ENCODE data around the gene GFER. TPM values are rescaled to one million over a fixed set of nuclear protein-coding genes. Genes with fewer than 3 reads are reported as not detected.

GFER gene
- total RNA-seq, 1 donor from 2014 or later, result 32.7 TPM

DNA sequence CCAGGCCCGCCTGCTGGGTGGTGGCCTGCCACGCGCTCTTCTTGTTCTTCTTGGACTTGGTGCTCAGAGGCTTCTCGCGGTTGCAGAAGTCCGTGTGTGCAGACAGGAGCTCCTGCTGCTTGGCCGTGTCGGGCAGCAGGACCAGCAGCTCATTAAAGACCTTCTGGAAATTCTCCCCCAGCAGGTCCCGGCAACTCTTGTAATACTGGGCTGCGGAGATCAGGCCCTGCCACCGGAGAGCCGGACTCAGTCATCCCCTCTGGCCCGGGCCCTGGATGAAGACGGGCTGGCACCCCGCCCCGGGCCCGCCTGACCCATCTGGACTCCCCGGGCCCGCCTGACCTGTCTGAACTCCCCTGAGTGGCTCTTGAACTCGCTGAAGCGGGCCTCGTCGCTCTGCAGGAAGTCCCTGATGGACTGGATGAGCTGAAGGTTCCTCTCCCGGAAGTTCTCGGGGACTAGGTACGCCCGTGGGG, 14.4 kb downstream of the GFER start:
- H3K4me3 ChIP-seq (ENCODE audit: low read depth, low read length), result no peak overlapping the region
- TF ChIP-seq, protein P1, sequence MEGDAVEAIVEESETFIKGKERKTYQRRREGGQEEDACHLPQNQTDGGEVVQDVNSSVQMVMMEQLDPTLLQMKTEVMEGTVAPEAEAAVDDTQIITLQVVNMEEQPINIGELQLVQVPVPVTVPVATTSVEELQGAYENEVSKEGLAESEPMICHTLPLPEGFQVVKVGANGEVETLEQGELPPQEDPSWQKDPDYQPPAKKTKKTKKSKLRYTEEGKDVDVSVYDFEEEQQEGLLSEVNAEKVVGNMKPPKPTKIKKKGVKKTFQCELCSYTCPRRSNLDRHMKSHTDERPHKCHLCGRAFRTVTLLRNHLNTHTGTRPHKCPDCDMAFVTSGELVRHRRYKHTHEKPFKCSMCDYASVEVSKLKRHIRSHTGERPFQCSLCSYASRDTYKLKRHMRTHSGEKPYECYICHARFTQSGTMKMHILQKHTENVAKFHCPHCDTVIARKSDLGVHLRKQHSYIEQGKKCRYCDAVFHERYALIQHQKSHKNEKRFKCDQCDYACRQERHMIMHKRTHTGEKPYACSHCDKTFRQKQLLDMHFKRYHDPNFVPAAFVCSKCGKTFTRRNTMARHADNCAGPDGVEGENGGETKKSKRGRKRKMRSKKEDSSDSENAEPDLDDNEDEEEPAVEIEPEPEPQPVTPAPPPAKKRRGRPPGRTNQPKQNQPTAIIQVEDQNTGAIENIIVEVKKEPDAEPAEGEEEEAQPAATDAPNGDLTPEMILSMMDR (IDR thresholded peaks at IDR 0.05; ENCODE audit: insufficient read depth, low read length, poor library complexity, severe bottlenecking), result no peak
- no peak for DNase-seq (ENCODE audit: low read depth)
- no peaks in the 10 kb centered on the region for H3K27me3 ChIP-seq (ENCODE audit: control insufficient read depth, insufficient read depth, low read length)
- H3K36me3 ChIP-seq (ENCODE audit: control insufficient read depth, insufficient read depth, low read length), result peaks cover 2% of the 10 kb centered on the region

- Histone ChIP-seq H3K4me3 (ENCODE audit: low read depth, low read length) (no peak overlapping the region), H3K36me3 (ENCODE audit: control insufficient read depth, insufficient read depth, low read length) (peaks cover 2% of the 10 kb centered on the region), H3K27me3 (ENCODE audit: control insufficient read depth, insufficient read depth, low read length) (no peaks in the 10 kb centered on the region)
- TF ChIP-seq, protein P1 (IDR thresholded peaks at IDR 0.05; ENCODE audit: insufficient read depth, low read length, poor library complexity, severe bottlenecking), result no peak
- no peak for DNase-seq (ENCODE audit: low read depth)
Observed at GRCh38 chr16:1998852-1999801, 15.1 kb downstream of the GFER start.

- TF ChIP-seq, protein P1 (IDR thresholded peaks at IDR 0.05; ENCODE audit: insufficient read depth, low read length, poor library complexity, severe bottlenecking), result no peak
- no peak overlapping the region for H3K4me3 ChIP-seq (ENCODE audit: low read depth, low read length)
- H3K36me3 ChIP-seq (ENCODE audit: control insufficient read depth, insufficient read depth, low read length), result peaks cover 2% of the 10 kb centered on the region
- no peaks in the 10 kb centered on the region for H3K27me3 ChIP-seq (ENCODE audit: control insufficient read depth, insufficient read depth, low read length)
- no peak for DNase-seq (ENCODE audit: low read depth)
Observed at GRCh38 chr16:1999866-2000514, 16.0 kb downstream of the GFER start.

DNA sequence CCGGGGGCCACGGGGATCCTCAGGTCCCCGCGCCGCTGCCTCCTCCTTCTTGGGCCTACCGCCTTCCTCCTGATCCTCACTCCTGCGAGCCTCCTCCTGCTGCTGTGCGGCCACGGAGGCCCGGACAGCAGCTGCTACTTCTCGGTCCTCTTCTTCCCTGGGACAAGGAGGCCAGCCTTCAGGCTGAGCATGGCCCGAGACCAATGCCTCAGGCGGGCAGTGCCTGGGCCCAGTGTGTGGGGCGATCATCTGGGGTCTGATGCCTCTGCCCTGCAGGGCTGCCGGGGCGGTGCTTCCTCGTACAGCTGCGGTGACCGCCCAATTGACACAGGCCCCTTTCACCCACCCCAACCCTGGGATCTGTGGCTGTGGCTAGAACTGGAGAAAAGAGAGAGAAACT, 17.0 kb downstream of the GFER start:
- TF ChIP-seq, protein P1 (IDR thresholded peaks at IDR 0.05; ENCODE audit: insufficient read depth, low read length, poor library complexity, severe bottlenecking), result no peak
- Histone ChIP-seq H3K4me3 (ENCODE audit: low read depth, low read length) (no peak overlapping the region), H3K27me3 (ENCODE audit: control insufficient read depth, insufficient read depth, low read length) (no peaks in the 10 kb centered on the region), H3K36me3 (ENCODE audit: control insufficient read depth, insufficient read depth, low read length) (peaks cover 3% of the 10 kb centered on the region)
- no peak for DNase-seq (ENCODE audit: low read depth)

DNA sequence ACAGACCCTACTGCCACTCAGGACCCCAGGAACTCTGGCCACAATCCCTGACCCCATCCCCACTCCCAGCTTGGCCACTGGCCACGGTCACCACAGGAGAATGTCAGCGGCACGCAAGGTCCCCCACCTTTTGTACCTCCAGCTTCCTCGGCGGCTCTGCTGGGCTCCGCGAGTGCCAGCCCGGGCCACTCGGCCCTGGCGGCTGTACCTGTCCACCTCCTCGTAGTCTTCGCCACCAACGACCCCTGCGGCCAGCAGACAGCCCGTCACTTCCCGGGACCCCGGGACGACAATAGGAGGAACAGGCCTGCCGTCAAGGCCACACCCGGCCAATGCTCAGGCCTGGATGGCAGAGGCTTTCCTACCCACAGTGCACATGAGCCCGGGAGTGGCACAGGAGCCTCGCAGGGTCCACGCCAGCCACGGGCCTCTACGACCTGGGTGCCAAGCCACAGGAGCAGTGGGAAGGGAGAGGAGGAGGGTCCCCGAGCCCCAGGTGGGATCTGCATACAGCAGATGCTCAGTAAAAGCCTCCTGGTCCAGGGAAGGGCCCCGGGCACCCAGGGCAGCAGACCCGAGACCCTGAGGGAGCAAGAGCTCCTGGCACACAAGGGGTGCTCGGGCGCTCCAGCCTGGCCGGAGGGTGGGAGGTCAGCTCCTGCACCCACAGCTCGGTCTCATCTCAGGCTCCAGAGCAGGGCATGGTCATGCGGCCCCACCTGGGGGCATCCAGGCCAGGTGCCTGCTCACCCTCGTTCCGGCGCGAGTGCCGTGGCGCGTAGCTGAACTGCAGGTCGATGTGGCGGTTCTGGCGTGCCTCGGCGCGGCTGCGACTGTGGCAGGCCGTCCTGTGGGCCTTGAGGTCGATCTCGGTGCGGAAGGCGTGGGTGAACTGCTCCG, 17.7 kb downstream of the GFER start:
- no peak for DNase-seq (ENCODE audit: low read depth)
- TF ChIP-seq, protein P1 (IDR thresholded peaks at IDR 0.05; ENCODE audit: insufficient read depth, low read length, poor library complexity, severe bottlenecking), result no peak
- H3K36me3 ChIP-seq (ENCODE audit: control insufficient read depth, insufficient read depth, low read length), result peaks cover 3% of the 10 kb centered on the region

More for the DNA sequence above, 17.7 kb downstream of the GFER start:
- H3K4me3 ChIP-seq (ENCODE audit: low read depth, low read length), result no peak overlapping the region
- no peaks in the 10 kb centered on the region for H3K27me3 ChIP-seq (ENCODE audit: control insufficient read depth, insufficient read depth, low read length)

Data from kidney epithelial cell (primary cell).